ENCODE data around the gene HAUS7.

The HAUS7 gene

GRCh38 chrX:153499341-153499740 is 29.0 kb upstream of the HAUS7 start:
- no peak for DNase-seq (ENCODE audit: low read depth in 2 of 2)

GRCh38 chrX:153498453-153498852 is 28.1 kb upstream of the HAUS7 start:
- no peak for DNase-seq (ENCODE audit: low read depth in 2 of 2)

GRCh38 chrX:153496590-153496959 is 26.2 kb upstream of the HAUS7 start:
- DNase-seq (ENCODE audit: low read depth in 2 of 2) = no peak

- DNase-seq (ENCODE audit: low read depth in 2 of 2) = no peak
Observed at GRCh38 chrX:153495903-153496589, 25.7 kb upstream of the HAUS7 start.

- no peak for DNase-seq (ENCODE audit: low read depth in 2 of 2)
Observed at GRCh38 chrX:153495362-153495751, 25.0 kb upstream of the HAUS7 start.

- DNase-seq (ENCODE audit: low read depth in 2 of 2) = no peak
Observed at GRCh38 chrX:153494541-153495361, 24.4 kb upstream of the HAUS7 start, which contains the start of gene BGN. Gene BGN, plus strand, starts transcription at chrX:153494980. Its CDS starts 9,652 bp downstream, at chrX:153504632.

- no peak for DNase-seq (ENCODE audit: low read depth in 2 of 2)
Observed at GRCh38 chrX:153494061-153494460, 23.7 kb upstream of the HAUS7 start.

GRCh38 chrX:153493085-153493484 is 22.7 kb upstream of the HAUS7 start:
- no peak for DNase-seq (ENCODE audit: low read depth in 2 of 2)

GRCh38 chrX:153492543-153492942 is 22.2 kb upstream of the HAUS7 start:
- no peak for DNase-seq (ENCODE audit: low read depth in 2 of 2)

GRCh38 chrX:153491918-153492317 is 21.5 kb upstream of the HAUS7 start:
- DNase-seq (ENCODE audit: low read depth in 2 of 2) = no peak

GRCh38 chrX:153491351-153491914 is 21.1 kb upstream of the HAUS7 start:
- no peak for DNase-seq (ENCODE audit: low read depth in 2 of 2)

- DNase-seq (ENCODE audit: low read depth in 2 of 2) = no peak
Observed at GRCh38 chrX:153490217-153490930, 20.0 kb upstream of the HAUS7 start.

GRCh38 chrX:153488231-153488914 is 18.0 kb upstream of the HAUS7 start:
- DNase-seq (ENCODE audit: low read depth in 2 of 2) = no peak

- no peak for DNase-seq (ENCODE audit: low read depth in 2 of 2)
Observed at GRCh38 chrX:153487590-153488071, 17.3 kb upstream of the HAUS7 start.

GRCh38 chrX:153486171-153486570 is 15.8 kb upstream of the HAUS7 start:
- DNase-seq (ENCODE audit: low read depth in 2 of 2) = no peak

GRCh38 chrX:153485396-153486080 is 15.2 kb upstream of the HAUS7 start:
- no peak for DNase-seq (ENCODE audit: low read depth in 2 of 2)

- DNase-seq (ENCODE audit: low read depth in 2 of 2) = no peak
Observed at GRCh38 chrX:153482376-153483015, 12.1 kb upstream of the HAUS7 start.

GRCh38 chrX:153481043-153481442 is 10.7 kb upstream of the HAUS7 start:
- DNase-seq (ENCODE audit: low read depth in 2 of 2) = no peak

- DNase-seq (ENCODE audit: low read depth in 2 of 2) = no peak
Observed at GRCh38 chrX:153478746-153479145, 8.4 kb upstream of the HAUS7 start.

- DNase-seq (ENCODE audit: low read depth in 2 of 2) = no peak
Observed at GRCh38 chrX:153477901-153478300, 7.5 kb upstream of the HAUS7 start.
